Measurements from ENCODE around the gene MECP2.

DNA sequence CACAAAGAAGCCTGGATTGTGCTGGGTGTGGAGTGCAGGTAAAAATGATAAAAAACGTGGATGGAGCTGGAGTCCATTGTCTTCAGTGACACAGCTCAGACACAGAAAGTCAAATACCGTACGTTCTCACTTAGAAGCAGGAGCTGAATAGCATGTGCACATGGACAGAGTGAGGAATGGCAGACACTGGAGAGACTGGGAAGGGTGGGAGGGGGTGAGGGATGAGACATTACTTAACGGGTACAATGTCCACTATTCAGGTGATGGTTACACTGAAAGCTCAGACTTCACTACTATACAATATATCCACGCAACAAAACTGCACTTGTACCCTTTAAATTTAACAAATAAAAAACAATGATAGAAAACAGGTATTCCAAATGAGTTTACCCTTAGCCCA is 59.8 kb downstream of the MECP2 start:
- TF ChIP-seq POLR2A (IDR thresholded peaks at IDR 0.05): no peak
- TF ChIP-seq, protein P1, sequence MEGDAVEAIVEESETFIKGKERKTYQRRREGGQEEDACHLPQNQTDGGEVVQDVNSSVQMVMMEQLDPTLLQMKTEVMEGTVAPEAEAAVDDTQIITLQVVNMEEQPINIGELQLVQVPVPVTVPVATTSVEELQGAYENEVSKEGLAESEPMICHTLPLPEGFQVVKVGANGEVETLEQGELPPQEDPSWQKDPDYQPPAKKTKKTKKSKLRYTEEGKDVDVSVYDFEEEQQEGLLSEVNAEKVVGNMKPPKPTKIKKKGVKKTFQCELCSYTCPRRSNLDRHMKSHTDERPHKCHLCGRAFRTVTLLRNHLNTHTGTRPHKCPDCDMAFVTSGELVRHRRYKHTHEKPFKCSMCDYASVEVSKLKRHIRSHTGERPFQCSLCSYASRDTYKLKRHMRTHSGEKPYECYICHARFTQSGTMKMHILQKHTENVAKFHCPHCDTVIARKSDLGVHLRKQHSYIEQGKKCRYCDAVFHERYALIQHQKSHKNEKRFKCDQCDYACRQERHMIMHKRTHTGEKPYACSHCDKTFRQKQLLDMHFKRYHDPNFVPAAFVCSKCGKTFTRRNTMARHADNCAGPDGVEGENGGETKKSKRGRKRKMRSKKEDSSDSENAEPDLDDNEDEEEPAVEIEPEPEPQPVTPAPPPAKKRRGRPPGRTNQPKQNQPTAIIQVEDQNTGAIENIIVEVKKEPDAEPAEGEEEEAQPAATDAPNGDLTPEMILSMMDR (IDR thresholded peaks at IDR 0.05): no peak

Measured in suprapubic skin (tissue), 3 donors.